Fibroblast of mammary gland (primary cell): ENCODE results near the gene USP6.

Experiments
- DNase-seq: peaks from one replicate; pipeline ENCODE4 v3.0.0-alpha.2; 2010; ENCODE audit warnings: low read depth
- H3K4me3 ChIP-seq: 2 replicates; pipeline ENCODE4 v1.5.1; 2011; ENCODE audit warnings: low read depth, mild to moderate bottlenecking, low read length, moderate library complexity; ENCODE audit not compliant: control insufficient read depth
- TF ChIP-seq, protein P1 (sequence below): conservative IDR thresholded peaks from 2 replicates; pipeline ENCODE4 v1.5.1; 2011; ENCODE audit warnings: low read depth, low read length, inconsistent platforms; ENCODE audit not compliant: control insufficient read depth, insufficient read depth

The USP6 gene

GRCh38 chr17:5080591-5080990 lies 35.2 kb upstream of the USP6 start:
- TF ChIP-seq, protein P1, sequence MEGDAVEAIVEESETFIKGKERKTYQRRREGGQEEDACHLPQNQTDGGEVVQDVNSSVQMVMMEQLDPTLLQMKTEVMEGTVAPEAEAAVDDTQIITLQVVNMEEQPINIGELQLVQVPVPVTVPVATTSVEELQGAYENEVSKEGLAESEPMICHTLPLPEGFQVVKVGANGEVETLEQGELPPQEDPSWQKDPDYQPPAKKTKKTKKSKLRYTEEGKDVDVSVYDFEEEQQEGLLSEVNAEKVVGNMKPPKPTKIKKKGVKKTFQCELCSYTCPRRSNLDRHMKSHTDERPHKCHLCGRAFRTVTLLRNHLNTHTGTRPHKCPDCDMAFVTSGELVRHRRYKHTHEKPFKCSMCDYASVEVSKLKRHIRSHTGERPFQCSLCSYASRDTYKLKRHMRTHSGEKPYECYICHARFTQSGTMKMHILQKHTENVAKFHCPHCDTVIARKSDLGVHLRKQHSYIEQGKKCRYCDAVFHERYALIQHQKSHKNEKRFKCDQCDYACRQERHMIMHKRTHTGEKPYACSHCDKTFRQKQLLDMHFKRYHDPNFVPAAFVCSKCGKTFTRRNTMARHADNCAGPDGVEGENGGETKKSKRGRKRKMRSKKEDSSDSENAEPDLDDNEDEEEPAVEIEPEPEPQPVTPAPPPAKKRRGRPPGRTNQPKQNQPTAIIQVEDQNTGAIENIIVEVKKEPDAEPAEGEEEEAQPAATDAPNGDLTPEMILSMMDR: no peak
- no peak for DNase-seq
- H3K4me3 ChIP-seq: no peak overlapping the region

DNA sequence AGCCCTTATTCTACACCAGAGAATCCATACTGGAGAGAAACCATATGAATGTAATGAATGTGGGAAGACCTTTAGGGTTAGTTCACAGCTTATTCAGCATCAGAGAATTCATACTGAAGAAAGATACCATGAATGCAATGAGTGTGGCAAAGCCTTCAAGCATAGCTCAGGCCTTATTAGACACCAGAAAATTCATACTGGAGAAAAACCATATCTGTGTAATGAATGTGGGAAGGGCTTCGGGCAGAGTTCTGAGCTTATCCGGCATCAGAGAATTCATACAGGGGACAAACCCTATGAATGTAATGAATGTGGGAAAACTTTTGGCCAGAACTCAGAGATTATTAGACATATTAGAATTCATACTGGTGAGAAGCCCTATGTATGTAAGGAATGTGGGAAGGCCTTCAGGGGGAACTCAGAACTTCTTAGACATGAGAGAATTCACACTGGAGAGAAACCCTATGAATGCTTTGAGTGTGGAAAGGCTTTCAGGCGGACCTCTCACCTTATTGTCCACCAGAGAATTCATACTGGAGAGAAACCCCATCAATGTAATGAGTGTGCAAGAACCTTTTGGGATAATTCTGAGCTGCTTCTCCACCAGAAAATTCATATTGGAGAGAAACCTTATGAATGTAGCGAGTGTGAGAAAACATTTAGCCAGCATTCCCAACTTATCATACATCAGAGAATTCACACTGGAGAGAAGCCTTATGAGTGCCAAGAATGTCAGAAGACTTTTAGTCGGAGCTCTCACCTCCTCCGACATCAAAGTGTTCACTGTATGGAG lies 23.4 kb upstream of the USP6 start:
- TF ChIP-seq, protein P1: no peak
- DNase-seq: no peak
- H3K4me3 ChIP-seq: no peak overlapping the region

DNA sequence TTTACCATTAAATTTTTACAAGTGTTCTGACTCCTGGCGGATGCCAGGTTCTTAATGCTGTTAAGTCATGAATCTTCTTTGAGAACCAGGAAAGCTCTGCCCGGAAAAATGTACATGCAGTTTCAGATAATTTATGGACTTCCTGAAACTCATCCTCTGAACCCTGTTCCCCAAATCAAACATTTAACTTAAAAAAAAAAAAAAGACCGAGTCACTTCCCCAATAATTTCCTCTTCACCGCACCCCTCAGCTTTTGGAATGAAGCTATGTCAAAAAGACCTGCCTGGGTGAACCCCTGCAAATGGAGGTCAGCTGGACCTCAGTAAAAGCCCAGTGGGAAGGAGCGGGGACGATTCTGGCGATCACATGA lies 19.1 kb upstream of the USP6 start:
- no peak for DNase-seq
- H3K4me3 ChIP-seq: no peak overlapping the region

GRCh38 chr17:5097101-5097834 lies 18.6 kb upstream of the USP6 start:
- TF ChIP-seq, protein P1: no peak
- DNase-seq: no peak
- no peak overlapping the region for H3K4me3 ChIP-seq

More for the DNA sequence above, 19.1 kb upstream of the USP6 start:
- TF ChIP-seq, protein P1: no peak

DNA sequence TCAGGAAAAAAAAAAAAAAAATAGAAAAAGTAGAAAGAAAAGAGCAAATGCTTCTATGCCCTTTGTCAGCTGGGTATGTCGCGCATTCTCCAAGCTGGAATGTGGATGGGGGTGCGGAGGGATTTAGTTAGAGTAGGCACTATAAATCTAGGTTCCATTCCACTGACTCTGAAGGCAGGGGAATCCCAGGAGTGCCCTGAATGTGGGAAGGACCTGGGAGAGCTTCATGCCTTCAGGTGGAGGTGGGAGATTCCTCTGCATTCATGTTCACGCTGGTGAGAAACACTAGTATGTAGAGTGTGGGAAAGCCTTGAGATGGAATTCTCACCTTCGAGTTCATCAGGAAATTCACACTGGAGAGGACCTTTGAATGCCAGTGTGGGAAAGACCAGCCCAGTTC lies 16.6 kb upstream of the USP6 start:
- no peak for DNase-seq
- no peak overlapping the region for H3K4me3 ChIP-seq
- TF ChIP-seq, protein P1: no peak

- no peak overlapping the region for H3K4me3 ChIP-seq
- no peak for DNase-seq
- TF ChIP-seq, protein P1: no peak
Measured at GRCh38 chr17:5100832-5101231, 15.0 kb upstream of the USP6 start.
